ENCODE results near the gene PPP2CA.

DNA sequence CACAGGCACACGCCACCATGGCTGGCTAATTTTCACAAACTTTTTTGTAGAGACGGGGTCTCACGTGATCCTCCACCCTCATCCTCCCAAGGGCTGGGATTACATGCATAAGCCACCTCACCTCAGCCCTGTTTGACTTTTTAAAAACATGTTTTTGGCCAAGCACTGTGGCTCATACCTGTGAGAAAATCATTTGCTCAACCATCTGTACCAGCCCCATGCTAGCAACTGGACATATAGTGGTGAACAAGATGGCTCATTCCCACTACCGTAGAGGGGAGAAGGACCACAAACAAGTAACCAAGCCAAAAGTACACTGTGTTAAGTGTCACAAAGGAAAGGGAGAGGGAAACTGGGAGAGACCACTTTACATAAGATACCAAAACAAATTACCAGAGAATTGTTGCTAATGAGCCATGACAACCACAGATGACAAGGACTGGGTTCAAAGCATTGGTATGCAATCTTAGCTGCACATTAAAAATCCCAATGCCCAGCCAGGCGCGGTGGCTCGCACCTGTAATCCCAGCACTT, 19.2 kb downstream of the PPP2CA start:
- TF ChIP-seq KAT7 (CRISPR knock-in tag; IDR thresholded peaks at IDR 0.05; ENCODE audit: borderline replicate concordance) = no peak
- TF ChIP-seq, protein P1, sequence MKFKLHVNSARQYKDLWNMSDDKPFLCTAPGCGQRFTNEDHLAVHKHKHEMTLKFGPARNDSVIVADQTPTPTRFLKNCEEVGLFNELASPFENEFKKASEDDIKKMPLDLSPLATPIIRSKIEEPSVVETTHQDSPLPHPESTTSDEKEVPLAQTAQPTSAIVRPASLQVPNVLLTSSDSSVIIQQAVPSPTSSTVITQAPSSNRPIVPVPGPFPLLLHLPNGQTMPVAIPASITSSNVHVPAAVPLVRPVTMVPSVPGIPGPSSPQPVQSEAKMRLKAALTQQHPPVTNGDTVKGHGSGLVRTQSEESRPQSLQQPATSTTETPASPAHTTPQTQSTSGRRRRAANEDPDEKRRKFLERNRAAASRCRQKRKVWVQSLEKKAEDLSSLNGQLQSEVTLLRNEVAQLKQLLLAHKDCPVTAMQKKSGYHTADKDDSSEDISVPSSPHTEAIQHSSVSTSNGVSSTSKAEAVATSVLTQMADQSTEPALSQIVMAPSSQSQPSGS (CRISPR knock-in tag; IDR thresholded peaks at IDR 0.05; ENCODE audit: borderline replicate concordance, low read depth) = no peak

All from WTC11 (cell line).